ENCODE measurements around the gene TMEM151B. TPM values are rescaled to one million over a fixed set of nuclear protein-coding genes. Genes with fewer than 3 reads are reported as not detected.

Gene TMEM151B
- total and polyA plus RNA-seq, 2 of the 4 experiments (the other 2 are of a cell fraction), result not detected

GRCh38 chr6:44257025-44257752, 13.1 kb upstream of the TMEM151B start, which contains the start of gene SLC35B2:
SLC35B2 (minus strand) TSS chr6:44257528; CDS start chr6:44257410, 118 bp downstream.
- peaks cover 41% of the 10 kb centered on the region for H3K36me3 ChIP-seq (ENCODE audit: control insufficient read depth, insufficient read depth, low read length)
- H3K56ac ChIP-seq (ENCODE audit: extremely low read depth, insufficient read depth, low read length), result peak within 1 kb of the TSS; percentile 79
- intact Hi-C loops (cut with micrococcal nuclease) (no loop called here), in situ Hi-C loops (cut with MboI; ENCODE audit: low sequenced_read_pairs) (no loop called here), dilution Hi-C loops (cut with HindIII; ENCODE audit: low sequenced_read_pairs, unreplicated experiment) (no loop called here)
- peak within 1 kb of the TSS; percentile 97 for H3K4ac ChIP-seq (ENCODE audit: low read depth, low read length)
- H3K4me3 ChIP-seq (ENCODE audit: insufficient read depth, low read depth, low read length), result peak within 1 kb of the TSS; percentile 94
- ChIA-PET POLR2A (ENCODE audit: unreplicated experiment) (interaction anchor here (2.0 kb wide), 1 partner anchor 10 kb away, joined by 27 read pairs; the partner anchor contains the start of gene HSP90AB1), CTCF (interaction anchor here (0.8 to 1.6 kb wide), 8 partner anchors 9 to 88 kb away, joined by 3 to 6 read pairs (median 4); no protein-coding TSS in a partner anchor)
- H3K18ac ChIP-seq (ENCODE audit: low read depth, low read length), result peak within 1 kb of the TSS; percentile 83
- peaks cover 9 to 59% of the 10 kb centered on the region in 2 experiments for H3K79me1 ChIP-seq (ENCODE audit: low read depth in 1 of 2, low read length in 2 of 2)
- peak within 1 kb of the TSS; percentile 98 for H2AK9ac ChIP-seq (replicated peaks; ENCODE audit: low read depth, low read length, poor library complexity)
- H3K27me3 ChIP-seq (ENCODE audit: control insufficient read depth, insufficient read depth, low read length), result no peaks in the 10 kb centered on the region
- no TSS peak for BruUV-seq (replicated peaks)
- H3K14ac ChIP-seq (replicated peaks; ENCODE audit: low read depth, low read length), result peak within 1 kb of the TSS; percentile 100
- H4K8ac ChIP-seq (ENCODE audit: low read depth in 2 of 2, low read length in 2 of 2), result peak within 1 kb of the TSS; percentile 94 to 98
- no peaks in the 10 kb centered on the region for H3K9me3 ChIP-seq (ENCODE audit: control insufficient read depth, insufficient read depth, low read length)
- no peak within 1 kb of the TSS; the same call in 1 of the 2 replicates for H2BK20ac ChIP-seq (ENCODE audit: low read depth, low read length)
- H4K5ac ChIP-seq (ENCODE audit: low read depth, low read length), result peak within 1 kb of the TSS; percentile 98
- peaks cover 7% of the 10 kb centered on the region; the same call in 1 of the 2 replicates for H3K9me1 ChIP-seq (ENCODE audit: insufficient read depth, low read length)
- peak within 1 kb of the TSS; percentile 84 for H4K91ac ChIP-seq (ENCODE audit: insufficient read depth, low read depth, low read length)
- ATAC-seq (ENCODE audit: low read depth) (peak; percentile 85), DNase-seq (peak; percentile 67)
- peak within 1 kb of the TSS; percentile 89 for H2BK5ac ChIP-seq (ENCODE audit: low read depth, low read length, poor library complexity, severe bottlenecking)
- peaks cover 8% of the 10 kb centered on the region for H3K4me1 ChIP-seq (ENCODE audit: control insufficient read depth, insufficient read depth, low read length)
- peak within 1 kb of the TSS; percentile 99 for H3K23ac ChIP-seq (ENCODE audit: low read depth, low read length)
- peak within 1 kb of the TSS; percentile 90 for H2AK5ac ChIP-seq (ENCODE audit: low read depth, low read length)
- peak within 1 kb of the TSS; percentile 94 for H3K9ac ChIP-seq (ENCODE audit: low read depth, low read length)
- H3K4me2 ChIP-seq (ENCODE audit: low read depth, low read length), result peak within 1 kb of the TSS; percentile 99
- H2BK120ac ChIP-seq (ENCODE audit: low read depth, low read length), result peak within 1 kb of the TSS; percentile 94
- H4K20me1 ChIP-seq (ENCODE audit: insufficient read depth, low read length), result peaks cover 45% of the 10 kb centered on the region
- H3K27ac ChIP-seq (ENCODE audit: insufficient read depth, low read length), result peak within 1 kb of the TSS; percentile 94
- 2% methylated on average over 44 of the region's 80 CpGs; no CpG with 5 or more reads in 1 of the 2 experiments for WGBS, 2 experiments (ENCODE audit: extremely low coverage in 2 of 2, insufficient read length in 1 of 2)
- H2BK15ac ChIP-seq (ENCODE audit: low read depth, low read length), result peak within 1 kb of the TSS; percentile 72; the same call in 2 of the 3 replicates
- H2AFZ ChIP-seq (replicated peaks; ENCODE audit: low read length, poor library complexity), result peak within 1 kb of the TSS; percentile 98
- TF ChIP-seq NFE2L2 (IDR thresholded peaks at IDR 0.05; ENCODE audit: low read depth, low read length) (no peak), RAD21 (IDR thresholded peaks at IDR 0.05; ENCODE audit: low read length) (peak; percentile 45), CHD1 (IDR thresholded peaks at IDR 0.05; ENCODE audit: low read depth, low read length) (no peak), CTCF (conservative IDR thresholded peaks at IDR 0.05; ENCODE audit: low read depth, low read length) (peak; percentile 75), MAZ (IDR thresholded peaks at IDR 0.05; ENCODE audit: borderline replicate concordance, low read depth, low read length) (peak; percentile 88), ELK1 (IDR thresholded peaks at IDR 0.05; ENCODE audit: borderline replicate concordance, low read depth, low read length) (no peak), MXI1 (IDR thresholded peaks at IDR 0.05; ENCODE audit: borderline replicate concordance, low read depth, low read length) (peak; percentile 74), RCOR1 (IDR thresholded peaks at IDR 0.05; ENCODE audit: insufficient replicate concordance, low read length) (no peak), SMC3 (IDR thresholded peaks at IDR 0.05; ENCODE audit: low read depth, low read length) (peak; percentile 12; the same call in 1 of the 2 replicates), FOS (IDR thresholded peaks at IDR 0.05; ENCODE audit: low read depth, low read length) (peak; percentile 83; the same call in 1 of the 2 replicates), MAFK (IDR thresholded peaks at IDR 0.05; ENCODE audit: low read depth, low read length) (no peak), BHLHE40 (IDR thresholded peaks at IDR 0.05; ENCODE audit: low read depth, low read length) (peak; percentile 90), RFX5 (IDR thresholded peaks at IDR 0.05; ENCODE audit: low read depth, low read length) (no peak), POLR2A (IDR thresholded peaks at IDR 0.05; ENCODE audit: low read depth, low read length) (peak; percentile 65), CEBPB (IDR thresholded peaks at IDR 0.05; ENCODE audit: low read depth, low read length) (no peak)
